Measurements from ENCODE around the gene RAB9B. TPM values are rescaled to one million over a fixed set of nuclear protein-coding genes. Genes with fewer than 3 reads are reported as not detected.

RAB9B gene
- total and polyA plus RNA-seq, 7 donors = 0.47 to 15.2 (median 2.9) TPM

GRCh38 chrX:103783971-103784370 is 48.1 kb downstream of the RAB9B start:
- no peak for DNase-seq
- no peak overlapping the region for H3K4me3 ChIP-seq
- no peaks in the 10 kb centered on the region for H3K36me3 ChIP-seq (ENCODE audit: insufficient read depth in 1 of 2, low read depth in 1 of 2)
- no peak for TF ChIP-seq CTCF (IDR thresholded peaks at IDR 0.05)
- no peaks in the 10 kb centered on the region for H3K4me1 ChIP-seq
- 32 to 57% (median 52%) methylated on average over 2 of the region's 2 CpGs for WGBS, 3 donors
- ATAC-seq = peak in 3 of 4 donors; percentile 49 to 83 (median 67)
- intact Hi-C loops (cut with DNase I) = no loop called here
- no peaks in the 10 kb centered on the region for H3K9me3 ChIP-seq
- peaks cover 0 to 9% (median 0%) of the 10 kb centered on the region in 3 donors for H3K27me3 ChIP-seq (ENCODE audit: insufficient read depth in 3 of 3, low read length in 2 of 3)
- no peak overlapping the region for H3K27ac ChIP-seq

GRCh38 chrX:103783196-103783595 is 48.9 kb downstream of the RAB9B start:
- intact Hi-C loops (cut with DNase I) = no loop called here
- no peak for ATAC-seq

GRCh38 chrX:103782640-103783039 is 49.4 kb downstream of the RAB9B start:
- WGBS, 3 donors = 49 to 73% (median 70%) methylated on average over 3 of the region's 3 CpGs
- Histone ChIP-seq H3K27me3 (ENCODE audit: insufficient read depth in 3 of 3, low read length in 2 of 3) (peaks cover 0 to 19% (median 0%) of the 10 kb centered on the region in 3 donors), H3K36me3 (ENCODE audit: insufficient read depth in 1 of 2, low read depth in 1 of 2) (no peaks in the 10 kb centered on the region), H3K4me3 (no peak overlapping the region), H3K9me3 (no peaks in the 10 kb centered on the region), H3K4me1 (no peaks in the 10 kb centered on the region), H3K27ac (no peak overlapping the region)
- intact Hi-C loops (cut with DNase I) = no loop called here
- DNase-seq = no peak
- no peak for TF ChIP-seq CTCF (IDR thresholded peaks at IDR 0.05)
- no peak for ATAC-seq

More at GRCh38 chrX:103783196-103783595, 48.9 kb downstream of the RAB9B start:
- Histone ChIP-seq H3K27me3 (ENCODE audit: insufficient read depth in 3 of 3, low read length in 2 of 3) (peaks cover 0 to 13% (median 0%) of the 10 kb centered on the region in 3 donors), H3K4me3 (no peak overlapping the region), H3K27ac (no peak overlapping the region), H3K4me1 (no peaks in the 10 kb centered on the region), H3K36me3 (ENCODE audit: insufficient read depth in 1 of 2, low read depth in 1 of 2) (no peaks in the 10 kb centered on the region), H3K9me3 (no peaks in the 10 kb centered on the region)
- no peak for TF ChIP-seq CTCF (IDR thresholded peaks at IDR 0.05)
- 30 to 44% (median 34%) methylated on average over 3 of the region's 3 CpGs for WGBS, 3 donors
- DNase-seq = no peak

GRCh38 chrX:103781706-103782105 is 50.4 kb downstream of the RAB9B start:
- TF ChIP-seq CTCF (IDR thresholded peaks at IDR 0.05) = no peak
- Histone ChIP-seq H3K4me1 (no peaks in the 10 kb centered on the region), H3K36me3 (ENCODE audit: insufficient read depth in 1 of 2, low read depth in 1 of 2) (no peaks in the 10 kb centered on the region), H3K27me3 (ENCODE audit: insufficient read depth in 3 of 3, low read length in 2 of 3) (peaks cover 0 to 26% (median 0%) of the 10 kb centered on the region in 3 donors), H3K27ac (no peak overlapping the region), H3K4me3 (no peak overlapping the region), H3K9me3 (no peaks in the 10 kb centered on the region)
- WGBS, 3 donors = 32 to 70% (median 56%) methylated on average over 1 of the region's 1 CpG
- DNase-seq (no peak), ATAC-seq (no peak)
- intact Hi-C loops (cut with DNase I) = no loop called here

- WGBS, 3 donors = 72 to 85% (median 83%) methylated on average over 3 to 4 of the region's 4 CpGs
- Histone ChIP-seq H3K4me3 (no peak overlapping the region), H3K9me3 (no peaks in the 10 kb centered on the region), H3K27ac (no peak overlapping the region), H3K4me1 (no peaks in the 10 kb centered on the region), H3K27me3 (ENCODE audit: insufficient read depth in 3 of 3, low read length in 2 of 3) (peaks cover 0 to 26% (median 0%) of the 10 kb centered on the region in 3 donors), H3K36me3 (ENCODE audit: insufficient read depth in 1 of 2, low read depth in 1 of 2) (no peaks in the 10 kb centered on the region)
- DNase-seq = no peak
- intact Hi-C loops (cut with DNase I) = no loop called here
- ATAC-seq = no peak
- TF ChIP-seq CTCF (IDR thresholded peaks at IDR 0.05) = no peak
Observed at GRCh38 chrX:103781062-103781402, 51.0 kb downstream of the RAB9B start.

All from psoas muscle (tissue), 8 donors.